A673 (cell line): ENCODE measurements around the gene PHACTR3.

ENCODE experiments used
- EZH2 ChIP-seq: fragments of 200-600 bp; sonication (generic); IDR thresholded peaks from 2 replicates; pipeline ENCODE4 v1.6.1; 2017; ENCODE audit warnings: borderline replicate concordance, low read depth, mild to moderate bottlenecking, mixed read lengths, antibody characterized with exemption, low read length; ENCODE audit not compliant: poor library complexity, severe bottlenecking
- TF ChIP-seq, protein P1 (sequence below): fragments of 300-800, 200-600 bp; sonication (generic); conservative IDR thresholded peaks from 2 replicates; pipeline ENCODE4 v1.5.1; 2017; ENCODE audit warnings: low read depth, mild to moderate bottlenecking, antibody characterized with exemption, low read length, moderate library complexity, mixed read lengths

DNA sequence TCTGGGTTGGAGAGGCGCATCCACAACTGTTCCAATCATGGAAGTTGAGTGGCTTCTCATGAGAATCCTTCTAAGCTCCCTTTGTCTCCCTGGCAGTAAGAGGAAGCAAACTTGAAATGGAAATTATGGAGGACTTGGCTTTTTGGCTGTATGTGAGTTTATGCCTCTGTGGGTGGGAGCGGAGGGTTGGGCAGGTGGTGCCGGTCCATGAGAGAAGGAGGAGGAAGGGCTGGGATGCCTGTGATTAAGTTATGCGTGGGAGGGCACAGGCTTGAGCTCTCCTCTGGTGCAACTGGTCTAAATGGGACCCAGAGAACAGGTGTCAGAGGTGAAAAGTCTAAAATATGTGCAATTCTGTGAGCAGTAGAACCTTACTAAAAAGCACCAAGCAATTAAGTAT, 2.2 kb downstream of the PHACTR3 start:
- TF ChIP-seq, protein P1, sequence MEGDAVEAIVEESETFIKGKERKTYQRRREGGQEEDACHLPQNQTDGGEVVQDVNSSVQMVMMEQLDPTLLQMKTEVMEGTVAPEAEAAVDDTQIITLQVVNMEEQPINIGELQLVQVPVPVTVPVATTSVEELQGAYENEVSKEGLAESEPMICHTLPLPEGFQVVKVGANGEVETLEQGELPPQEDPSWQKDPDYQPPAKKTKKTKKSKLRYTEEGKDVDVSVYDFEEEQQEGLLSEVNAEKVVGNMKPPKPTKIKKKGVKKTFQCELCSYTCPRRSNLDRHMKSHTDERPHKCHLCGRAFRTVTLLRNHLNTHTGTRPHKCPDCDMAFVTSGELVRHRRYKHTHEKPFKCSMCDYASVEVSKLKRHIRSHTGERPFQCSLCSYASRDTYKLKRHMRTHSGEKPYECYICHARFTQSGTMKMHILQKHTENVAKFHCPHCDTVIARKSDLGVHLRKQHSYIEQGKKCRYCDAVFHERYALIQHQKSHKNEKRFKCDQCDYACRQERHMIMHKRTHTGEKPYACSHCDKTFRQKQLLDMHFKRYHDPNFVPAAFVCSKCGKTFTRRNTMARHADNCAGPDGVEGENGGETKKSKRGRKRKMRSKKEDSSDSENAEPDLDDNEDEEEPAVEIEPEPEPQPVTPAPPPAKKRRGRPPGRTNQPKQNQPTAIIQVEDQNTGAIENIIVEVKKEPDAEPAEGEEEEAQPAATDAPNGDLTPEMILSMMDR = no peak
- TF ChIP-seq EZH2 = no peak
